SK-N-SH (cell line): ENCODE measurements around the gene MTHFD2L. TPM values are rescaled to one million over a fixed set of nuclear protein-coding genes. Genes with fewer than 3 reads are reported as not detected.

Experiments used
- CTCF ChIA-PET: fragments of 300-600, 350-600 bp; formaldehyde crosslinking; extraction: SDS; loops from one replicate; lab custom pipeline; 2021; lab: Yijun Ruan, JAX
- POLR2A ChIA-PET: fragments of 350-600 bp; sonication (Branson Sonifier 250); formaldehyde crosslinking; extraction: SDS; loops from one replicate; lab custom pipeline; 2020; ENCODE audit warnings: antibody characterized with exemption, inconsistent platforms; lab: Yijun Ruan, JAX
- DNase-seq: peaks from one replicate; pipeline ENCODE4 v3.0.0; 2012
- H2AFZ ChIP-seq: fragments of 200-600 bp; sonication (generic); 2 replicates; pipeline ENCODE4 v1.8.1; 2016; ENCODE audit warnings: antibody characterized with exemption, mild to moderate bottlenecking, low read depth
- H3F3A ChIP-seq: fragments of 200-600 bp; sonication (generic); replicated peaks from 2 replicates; pipeline ENCODE3; 2016; ENCODE audit warnings: antibody characterized with exemption, mild to moderate bottlenecking; ENCODE audit not compliant: insufficient read depth
- H3K27ac ChIP-seq, 2 experiments: fragments of 200-500 bp in 1 of 2; fragments of 200-600 bp in 1 of 2; sonication (Bioruptor generic) in 1 of 2; sonication (generic), shearing (Covaris generic) in 1 of 2; 2 replicates each; pipeline versions ENCODE4 v1.5.1 to v1.6.1; 2014 to 2016; ENCODE audit warnings: low read depth in 2 of 2, inconsistent platforms in 1 of 2, low read length in 1 of 2, mild to moderate bottlenecking in 1 of 2, mixed read lengths in 1 of 2
- H3K27me3 ChIP-seq: fragments of 200-600 bp; sonication (generic), shearing (Covaris generic); 2 replicates; pipeline ENCODE4 v1.6.1; 2016; ENCODE audit warnings: mixed run types; ENCODE audit not compliant: insufficient read depth
- H3K36me3 ChIP-seq, 2 experiments: fragments of 200-500 bp in 1 of 2; fragments of 200-600 bp in 1 of 2; sonication (Bioruptor generic) in 1 of 2; sonication (generic) in 1 of 2; replicated peaks in 1 of 2; 2 replicates each; pipeline versions ENCODE3 to v1.5.1; 2014 to 2016; ENCODE audit warnings: low read length in 1 of 2, mild to moderate bottlenecking in 1 of 2; ENCODE audit not compliant: insufficient read depth in 2 of 2, control insufficient read depth in 1 of 2
- H3K4me1 ChIP-seq, 2 experiments: fragments of 200-500 bp in 1 of 2; fragments of 200-600 bp in 1 of 2; sonication (Bioruptor generic) in 1 of 2; sonication (generic), shearing (Covaris generic) in 1 of 2; 2 replicates each; pipeline versions ENCODE4 v1.5.1 to v1.6.1; 2014 to 2016; ENCODE audit warnings: low read depth in 1 of 2, low read length in 1 of 2, mixed run types in 1 of 2; ENCODE audit not compliant: insufficient read depth in 2 of 2, control insufficient read depth in 1 of 2
- H3K4me2 ChIP-seq: fragments of 200-600 bp; sonication (generic), shearing (Covaris generic); 2 replicates; pipeline ENCODE4 v1.6.1; 2017; ENCODE audit warnings: mixed run types
- H3K4me3 ChIP-seq, 2 experiments: fragments of 200-500 bp in 1 of 2; fragments of 200-600 bp in 1 of 2; sonication (Bioruptor generic) in 1 of 2; sonication (generic), shearing (Covaris generic) in 1 of 2; 2 replicates each; pipeline versions ENCODE4 v1.5.1 to v1.8.1; 2014 to 2016; ENCODE audit warnings: low read depth in 2 of 2, inconsistent platforms in 1 of 2, low read length in 1 of 2, mild to moderate bottlenecking in 1 of 2, mixed read lengths in 1 of 2, moderate library complexity in 1 of 2
- H3K79me2 ChIP-seq: fragments of 200-600 bp; sonication (generic); 2 replicates; pipeline ENCODE4 v1.8.1; 2017; ENCODE audit warnings: mild to moderate bottlenecking; ENCODE audit not compliant: insufficient read depth
- H3K9ac ChIP-seq: fragments of 200-600 bp; sonication (generic); 2 replicates; pipeline ENCODE4 v1.6.1; 2017; ENCODE audit warnings: mixed run types
- H3K9me2 ChIP-seq: fragments of 200-600 bp; sonication (generic); 2 replicates; pipeline ENCODE4 v1.6.1; 2017; ENCODE audit warnings: mixed run types
- H3K9me3 ChIP-seq: fragments of 200-600 bp; sonication (generic); 2 replicates; pipeline ENCODE4 v1.6.1; 2017; ENCODE audit warnings: mixed run types, mild to moderate bottlenecking, moderate library complexity
- H4K20me1 ChIP-seq: fragments of 200-600 bp; sonication (generic); 2 replicates; pipeline ENCODE4 v1.6.1; 2017; ENCODE audit warnings: mild to moderate bottlenecking, mixed run types; ENCODE audit not compliant: insufficient read depth
- EZH2phosphoT487 ChIP-seq: fragments of 200-600 bp; sonication (generic); IDR thresholded peaks from 2 replicates; pipeline ENCODE4 v1.6.1; 2017; ENCODE audit warnings: low read depth, mixed run types, mild to moderate bottlenecking, antibody characterized with exemption, moderate library complexity, borderline replicate concordance
- FOSL2 ChIP-seq: IDR thresholded peaks from 2 replicates; pipeline ENCODE4 v1.4.0; 2012; ENCODE audit warnings: low read depth, mild to moderate bottlenecking, moderate library complexity, borderline replicate concordance
- FOXJ3 ChIP-seq: sonication (generic); formaldehyde crosslinking; IDR thresholded peaks from 2 replicates; pipeline ENCODE4 v1.5.1; 2020; ENCODE audit warnings: mild to moderate bottlenecking, missing genetic modification reagents
- GABPA ChIP-seq: IDR thresholded peaks from 2 replicates; pipeline ENCODE4 v1.4.0; 2012; ENCODE audit warnings: low read depth, mild to moderate bottlenecking
- GATA2 ChIP-seq: sonication (generic); formaldehyde crosslinking; IDR thresholded peaks from 2 replicates; pipeline ENCODE4 v1.5.0; 2020; ENCODE audit warnings: mild to moderate bottlenecking, missing genetic modification reagents
- MEF2A ChIP-seq: IDR thresholded peaks from 2 replicates; pipeline ENCODE4 v1.4.0; 2012; ENCODE audit warnings: low read depth, borderline replicate concordance
- MXI1 ChIP-seq: IDR thresholded peaks from 2 replicates; pipeline ENCODE4 v1.6.1; 2012; ENCODE audit warnings: mild to moderate bottlenecking, low read depth, low read length, improper control_type of control experiment
- NFIC ChIP-seq: IDR thresholded peaks from 2 replicates; pipeline ENCODE4 v1.4.0; 2012; ENCODE audit warnings: borderline replicate concordance
- NRF1 ChIP-seq: IDR thresholded peaks from 2 replicates; pipeline ENCODE4 v1.6.1; 2012; ENCODE audit warnings: low read depth, mild to moderate bottlenecking, low read length
- POLR2AphosphoS5 ChIP-seq: IDR thresholded peaks from 2 replicates; pipeline ENCODE4 v1.6.1; 2012; ENCODE audit warnings: low read depth, low read length
- RAD21 ChIP-seq: IDR thresholded peaks from 2 replicates; pipeline ENCODE4 v1.6.1; 2012; ENCODE audit warnings: mild to moderate bottlenecking, low read length
- RCOR1 ChIP-seq: fragments of 150-350 bp; IDR thresholded peaks from 2 replicates; pipeline ENCODE4 v1.6.1; 2017; ENCODE audit warnings: antibody characterized with exemption, low read length
- RFX5 ChIP-seq: IDR thresholded peaks from 2 replicates; pipeline ENCODE4 v1.6.1; 2012; ENCODE audit warnings: mild to moderate bottlenecking, improper control_type of control experiment, low read length
- RXRA ChIP-seq: IDR thresholded peaks from 2 replicates; pipeline ENCODE4 v1.4.0; 2012; ENCODE audit warnings: low read depth, mild to moderate bottlenecking, borderline replicate concordance
- TAF1 ChIP-seq: IDR thresholded peaks from 2 replicates; pipeline ENCODE4 v1.6.1; 2012; ENCODE audit warnings: low read depth, mild to moderate bottlenecking, low read length, moderate library complexity, borderline replicate concordance
- TCF12 ChIP-seq: IDR thresholded peaks from 2 replicates; pipeline ENCODE4 v1.4.0; 2012
- USF2 ChIP-seq: fragments of 150-350 bp; IDR thresholded peaks from 2 replicates; pipeline ENCODE4 v1.6.1; 2017; ENCODE audit warnings: antibody characterized with exemption, low read length, low read depth, borderline replicate concordance
- WGBS: methylation state at CpG from one replicate; pipeline ENCODE4 v1.1.6; 2017; ENCODE audit warnings: low lambda C conversion rate; 5-methylcytosine and 5-hydroxymethylcytosine counted together
- polyA plus RNA-seq, 3 experiments: library from polyadenylated mRNA; depleted of rRNA; stranded (reverse); fragments of >200 nt; gene quantifications; 2 replicates each; pipeline ENCODE4 v1.2.3, GENCODE V29; 2012
- TF ChIP-seq, protein P1 (sequence below): IDR thresholded peaks from 2 replicates; pipeline ENCODE4; 2012
- TF ChIP-seq, protein P2 (sequence below): fragments of 150-350 bp; IDR thresholded peaks from 2 replicates; pipeline ENCODE4 v1.6.1; 2016; ENCODE audit warnings: mild to moderate bottlenecking, low read depth, low read length
- TF ChIP-seq, protein P3 (sequence below): fragments of 200-600 bp; sonication (generic); IDR thresholded peaks from 2 replicates; pipeline ENCODE4 v1.6.1; 2017; ENCODE audit warnings: antibody characterized with exemption, mild to moderate bottlenecking, moderate library complexity

The MTHFD2L gene
- polyA plus RNA-seq, 1 of the 3 experiments (the other 2 are of a cell fraction): 4.8 TPM

DNA sequence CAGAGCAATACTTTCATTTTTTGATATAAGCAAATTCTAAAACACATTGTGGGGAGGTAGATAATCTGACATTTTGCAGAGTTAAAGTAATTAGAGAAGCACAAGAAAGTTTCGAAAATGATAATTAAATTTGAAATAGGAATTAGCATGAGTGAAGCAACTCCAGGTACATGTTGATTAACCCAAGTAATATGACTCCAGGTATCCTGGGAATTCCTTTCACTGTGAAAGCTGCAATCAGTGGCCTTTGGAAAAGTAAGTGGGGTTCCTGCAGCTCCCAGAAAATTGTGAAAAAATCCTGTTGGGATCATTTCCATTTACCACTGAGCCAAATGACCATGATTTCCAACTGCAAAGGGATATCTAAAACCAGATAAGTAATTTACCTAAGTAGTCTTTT, 32.9 kb upstream of the MTHFD2L start:
- Histone ChIP-seq H2AFZ (no peak overlapping the region), H3K4me3 (no peak overlapping the region), H3K4me1 (no peaks in the 10 kb centered on the region), H3K36me3 (no peaks in the 10 kb centered on the region), H3F3A (no peaks in the 10 kb centered on the region), H3K9ac (no peak overlapping the region), H3K9me2 (no peaks in the 10 kb centered on the region), H3K27me3 (no peaks in the 10 kb centered on the region), H3K4me2 (no peak overlapping the region), H3K79me2 (no peaks in the 10 kb centered on the region), H3K9me3 (no peaks in the 10 kb centered on the region; the same call in none of the 2 replicates), H3K27ac (no peak overlapping the region), H4K20me1 (no peaks in the 10 kb centered on the region)
- 48% methylated on average over 1 of the region's 1 CpG for WGBS
- ChIA-PET POLR2A (no interaction called here), CTCF (interaction anchor here (1.5 to 1.9 kb wide), 2 partner anchors 10 to 396 kb away, joined by 5 to 7 read pairs; no protein-coding TSS in a partner anchor)
- DNase-seq: no peak
- TF ChIP-seq GABPA (no peak), TAF1 (no peak), NFIC (no peak), RXRA (no peak), MEF2A (no peak), USF2 (no peak), FOSL2 (no peak), RAD21 (no peak), GATA2 (CRISPR knock-in tag) (no peak), EZH2phosphoT487 (no peak), FOXJ3 (CRISPR knock-in tag) (no peak), RFX5 (no peak), NRF1 (no peak), MXI1 (no peak), POLR2AphosphoS5 (no peak), RCOR1 (no peak), TCF12 (no peak)
- TF ChIP-seq, protein P1, sequence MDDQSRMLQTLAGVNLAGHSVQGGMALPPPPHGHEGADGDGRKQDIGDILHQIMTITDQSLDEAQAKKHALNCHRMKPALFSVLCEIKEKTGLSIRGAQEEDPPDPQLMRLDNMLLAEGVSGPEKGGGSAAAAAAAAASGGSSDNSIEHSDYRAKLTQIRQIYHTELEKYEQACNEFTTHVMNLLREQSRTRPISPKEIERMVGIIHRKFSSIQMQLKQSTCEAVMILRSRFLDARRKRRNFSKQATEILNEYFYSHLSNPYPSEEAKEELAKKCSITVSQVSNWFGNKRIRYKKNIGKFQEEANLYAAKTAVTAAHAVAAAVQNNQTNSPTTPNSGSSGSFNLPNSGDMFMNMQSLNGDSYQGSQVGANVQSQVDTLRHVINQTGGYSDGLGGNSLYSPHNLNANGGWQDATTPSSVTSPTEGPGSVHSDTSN: no peak
- TF ChIP-seq, protein P2, sequence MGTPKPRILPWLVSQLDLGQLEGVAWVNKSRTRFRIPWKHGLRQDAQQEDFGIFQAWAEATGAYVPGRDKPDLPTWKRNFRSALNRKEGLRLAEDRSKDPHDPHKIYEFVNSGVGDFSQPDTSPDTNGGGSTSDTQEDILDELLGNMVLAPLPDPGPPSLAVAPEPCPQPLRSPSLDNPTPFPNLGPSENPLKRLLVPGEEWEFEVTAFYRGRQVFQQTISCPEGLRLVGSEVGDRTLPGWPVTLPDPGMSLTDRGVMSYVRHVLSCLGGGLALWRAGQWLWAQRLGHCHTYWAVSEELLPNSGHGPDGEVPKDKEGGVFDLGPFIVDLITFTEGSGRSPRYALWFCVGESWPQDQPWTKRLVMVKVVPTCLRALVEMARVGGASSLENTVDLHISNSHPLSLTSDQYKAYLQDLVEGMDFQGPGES: no peak
- TF ChIP-seq, protein P3, sequence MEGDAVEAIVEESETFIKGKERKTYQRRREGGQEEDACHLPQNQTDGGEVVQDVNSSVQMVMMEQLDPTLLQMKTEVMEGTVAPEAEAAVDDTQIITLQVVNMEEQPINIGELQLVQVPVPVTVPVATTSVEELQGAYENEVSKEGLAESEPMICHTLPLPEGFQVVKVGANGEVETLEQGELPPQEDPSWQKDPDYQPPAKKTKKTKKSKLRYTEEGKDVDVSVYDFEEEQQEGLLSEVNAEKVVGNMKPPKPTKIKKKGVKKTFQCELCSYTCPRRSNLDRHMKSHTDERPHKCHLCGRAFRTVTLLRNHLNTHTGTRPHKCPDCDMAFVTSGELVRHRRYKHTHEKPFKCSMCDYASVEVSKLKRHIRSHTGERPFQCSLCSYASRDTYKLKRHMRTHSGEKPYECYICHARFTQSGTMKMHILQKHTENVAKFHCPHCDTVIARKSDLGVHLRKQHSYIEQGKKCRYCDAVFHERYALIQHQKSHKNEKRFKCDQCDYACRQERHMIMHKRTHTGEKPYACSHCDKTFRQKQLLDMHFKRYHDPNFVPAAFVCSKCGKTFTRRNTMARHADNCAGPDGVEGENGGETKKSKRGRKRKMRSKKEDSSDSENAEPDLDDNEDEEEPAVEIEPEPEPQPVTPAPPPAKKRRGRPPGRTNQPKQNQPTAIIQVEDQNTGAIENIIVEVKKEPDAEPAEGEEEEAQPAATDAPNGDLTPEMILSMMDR: no peak
